ENCODE results near the gene ATP8A2. TPM values are rescaled to one million over a fixed set of nuclear protein-coding genes. Genes with fewer than 3 reads are reported as not detected.

Gene ATP8A2
- total and polyA plus RNA-seq, 2 of the 8 experiments (the other 6 are each of a cell fraction or from before 2014, with no cell fraction given) = 2.4 to 8.3 TPM

DNA sequence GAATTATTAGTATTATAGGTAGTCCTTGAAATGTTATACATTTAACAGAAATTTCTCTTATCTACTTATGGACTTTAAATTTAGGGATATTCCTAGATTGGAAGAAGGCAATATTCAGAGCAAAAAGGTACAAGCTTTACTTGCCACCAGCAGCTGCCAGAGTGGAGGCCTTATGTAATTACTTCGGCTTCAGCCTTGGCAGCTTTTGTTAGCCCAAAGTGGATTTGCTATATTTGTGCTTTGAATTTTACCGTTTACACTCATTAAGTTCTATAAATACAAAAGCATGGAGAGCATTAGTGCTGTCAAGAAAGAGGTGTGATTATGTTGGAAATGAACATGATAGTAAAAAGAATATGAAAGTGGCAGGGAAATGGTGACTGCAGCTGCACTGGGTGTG lies 319.9 kb downstream of the ATP8A2 start:
- no peaks in the 10 kb centered on the region for H3K9me3 ChIP-seq (ENCODE audit: insufficient read depth in 2 of 2, low read depth in 1 of 2, low read length in 1 of 2)
- H4K20me1 ChIP-seq (replicated peaks in 1 of 2; ENCODE audit: control insufficient read depth in 1 of 2, insufficient read depth in 2 of 2, low read length in 2 of 2) = no peaks in the 10 kb centered on the region
- no peak overlapping the region for H2AFZ ChIP-seq (ENCODE audit: low read length)
- no peak overlapping the region for H3K4me2 ChIP-seq (ENCODE audit: insufficient read depth in 1 of 2, low read depth in 2 of 2, low read length in 2 of 2)
- FAIRE-seq (no peak), DNase-seq (ENCODE audit: low read depth in 1 of 2, low spot score in 2 of 2) (no peak)
- CTCF ChIA-PET (ENCODE audit: partially characterized antibody) = interaction anchor here (2.3 kb wide), 1 partner anchor 117 kb away, joined by 5 read pairs; no protein-coding TSS in a partner anchor
- no peaks in the 10 kb centered on the region for H3K79me2 ChIP-seq (ENCODE audit: control insufficient read depth in 1 of 2, insufficient read depth in 2 of 2, low read length in 2 of 2)
- no peaks in the 10 kb centered on the region for H3K23me2 ChIP-seq (ENCODE audit: low read depth, low read length)
- H3K23ac ChIP-seq (ENCODE audit: insufficient read length) = no peak overlapping the region
- H3K27ac ChIP-seq (ENCODE audit: low read depth, low read length) = no peak overlapping the region
- H4K5ac ChIP-seq (ENCODE audit: insufficient read length, low read depth, low read length) = no peak overlapping the region
- H3K14ac ChIP-seq (ENCODE audit: insufficient read length) = no peak overlapping the region
- no peak overlapping the region for H3K4me3 ChIP-seq (ENCODE audit: extremely low read depth in 1 of 4, insufficient read depth in 2 of 4, low read depth in 3 of 4, low read length in 4 of 4)
- no peaks in the 10 kb centered on the region for H3K27me3 ChIP-seq (replicated peaks in 1 of 4; ENCODE audit: control insufficient read depth in 3 of 4, extremely low read depth in 1 of 4, insufficient read depth in 3 of 4, low read length in 3 of 4)
- H3K9ac ChIP-seq (replicated peaks in 1 of 4; ENCODE audit: extremely low read depth in 1 of 4, low read depth in 3 of 4, low read length in 3 of 4) = no peak overlapping the region
- H2BK120ac ChIP-seq (replicated peaks; ENCODE audit: low read depth, low read length) = no peak overlapping the region
- POLR2A ChIA-PET (ENCODE audit: partially characterized antibody) = no interaction called here
- H2BK15ac ChIP-seq (ENCODE audit: low read length) = no peak overlapping the region
- H2BK20ac ChIP-seq (ENCODE audit: low read length) = no peak overlapping the region
- H2AK5ac ChIP-seq (ENCODE audit: low read depth, low read length) = no peak overlapping the region
- 95% methylated on average over 2 of the region's 2 CpGs; no CpG with 5 or more reads in 1 of the 2 experiments for WGBS, 2 experiments (ENCODE audit: extremely low coverage in 1 of 2, insufficient coverage in 1 of 2, insufficient read length in 1 of 2, insufficient replicate concordance in 2 of 2, low coverage in 1 of 2, low lambda C conversion rate in 2 of 2, missing lambda C conversion rate in 1 of 2)
- TF ChIP-seq POU5F1 (IDR thresholded peaks at IDR 0.05; ENCODE audit: low read depth, low read length) (no peak), POLR2A (IDR thresholded peaks at IDR 0.05; ENCODE audit: control extremely low read depth in 1 of 2, low read depth in 2 of 2, low read length in 2 of 2) (no peak), CREB1 (IDR thresholded peaks at IDR 0.05) (no peak), CBX8 (IDR thresholded peaks at IDR 0.05; ENCODE audit: borderline replicate concordance, low read depth, low read length) (no peak), CTBP2 (IDR thresholded peaks at IDR 0.05; ENCODE audit: borderline replicate concordance, insufficient read depth, insufficient read length, low read length) (no peak)
- no peak overlapping the region for H3K56ac ChIP-seq (replicated peaks; ENCODE audit: insufficient read length, low read depth, low read length)
- no peaks in the 10 kb centered on the region for H3K36me3 ChIP-seq (ENCODE audit: control insufficient read depth in 2 of 4, insufficient read depth in 4 of 4, low read length in 3 of 4)
- no peak overlapping the region for H4K91ac ChIP-seq (replicated peaks; ENCODE audit: insufficient read length, low read length)
- H4K8ac ChIP-seq (ENCODE audit: extremely low read depth, insufficient read depth, low read length) = no peak overlapping the region
- H3K4me1 ChIP-seq (replicated peaks in 1 of 4; ENCODE audit: control insufficient read depth in 3 of 4, insufficient read depth in 4 of 4, low read length in 3 of 4) = no peaks in the 10 kb centered on the region; a peak in 2 of 7 replicates
- no peak overlapping the region for H2BK12ac ChIP-seq (ENCODE audit: low read depth, low read length)
- no peak overlapping the region for H3K4ac ChIP-seq (replicated peaks; ENCODE audit: insufficient read length, low read depth, low read length)
- H2BK5ac ChIP-seq (ENCODE audit: low read depth, low read length) = no peak overlapping the region
- no peaks in the 10 kb centered on the region for H3K79me1 ChIP-seq (ENCODE audit: low read depth, low read length)
- H3K18ac ChIP-seq (ENCODE audit: extremely low read depth, low read length) = no peak overlapping the region

All from H1 (cell line).